ENCODE results near the gene COLEC12.

GRCh38 chr18:445055-445454, 55.4 kb downstream of the COLEC12 start:
- TF ChIP-seq CTCF (IDR thresholded peaks at IDR 0.05): no peak
- no peak for TF ChIP-seq EP300 (IDR thresholded peaks at IDR 0.05)
- TF ChIP-seq POLR2A (IDR thresholded peaks at IDR 0.05): no peak
- TF ChIP-seq POLR2AphosphoS5 (IDR thresholded peaks at IDR 0.05): no peak
